Right lobe of liver (tissue), 6 donors: Measurements from ENCODE around the gene ROCK2. TPM values are rescaled to one million over a fixed set of nuclear protein-coding genes. Genes with fewer than 3 reads are reported as not detected.

Experiments used
- ATAC-seq, 4 donors: fragments of 200-7000 bp; cut with Tn5 transposase; one replicate each; pipeline ENCODE4 v1.9.1; 2020; ENCODE audit warnings: mild to moderate bottlenecking in 4 of 4, moderate library complexity in 4 of 4
- DNase-seq, 3 donors: peaks; one replicate each; pipeline ENCODE4 v3.0.0-alpha.2; 2020
- H3K27ac ChIP-seq, 3 donors: fragments of 200-600 bp; one replicate each; pipeline ENCODE4 v1.8.0; 2022
- H3K27me3 ChIP-seq, 2 donors: fragments of 200-600 bp; one replicate each; pipeline ENCODE4 v1.8.0; 2022
- H3K36me3 ChIP-seq, 4 donors: fragments of 200-600 bp; sonication (generic) in 1 of 4; one replicate each; pipeline versions ENCODE4 v1.5.1 to v1.8.0; 2017 to 2022; ENCODE audit warnings: control low read depth in 1 of 4
- H3K4me1 ChIP-seq, 4 donors: fragments of 200-600 bp; sonication (generic) in 1 of 4; one replicate each; pipeline versions ENCODE4 v1.5.1 to v1.8.0; 2017 to 2022; ENCODE audit warnings: control low read depth in 1 of 4
- H3K4me3 ChIP-seq, 3 donors: fragments of 200-600 bp; one replicate each; pipeline ENCODE4 v1.8.0; 2022
- H3K9me3 ChIP-seq, 4 donors: fragments of 200-600 bp; sonication (generic) in 1 of 4; one replicate each; pipeline versions ENCODE4 v1.5.1 to v1.8.0; 2017 to 2022; ENCODE audit warnings: control low read depth in 1 of 4
- POLR2A ChIP-seq: fragments of 450-650 bp; IDR thresholded peaks from one replicate; pipeline ENCODE4 v1.6.1; 2017; ENCODE audit warnings: antibody characterized with exemption, mild to moderate bottlenecking
- WGBS: methylation state at CpG from one replicate; pipeline ENCODE4 v1.1.6; 2018; ENCODE audit warnings: low coverage, low lambda C conversion rate; ENCODE audit not compliant: insufficient coverage; ENCODE audit errors: missing lambda C conversion rate; 5-methylcytosine and 5-hydroxymethylcytosine counted together
- intact Hi-C, 2 donors: fragments of 100-400 bp; cut with DNase I; formaldehyde crosslinking; loops; one replicate each; pipeline versions ENCODE4 v1.11.2 to v1.14.1; 2022
- total RNA-seq, 6 experiments: library from RNA; depleted of rRNA in 2 of 6; stranded (reverse); fragments of >200 nt in 2 of 6; fragmentation: NEBNext Ultra II Directional in 3 of 6; extraction: Animal tissue kit (Norgen Biotek cat#: 25700) in 3 of 6; gene quantifications; one replicate each; pipeline versions ENCODE4 v1.1.0 to v1.2.4, GENCODE V29; 2016 to 2023
- TF ChIP-seq, protein P1 (sequence below), 4 donors: fragments of 200-600 bp in 3 of 4; fragments of 450-650 bp in 1 of 4; IDR thresholded peaks; one replicate each; pipeline versions ENCODE4 v1.5.1 to v1.8.0; 2016 to 2022; ENCODE audit warnings: antibody characterized with exemption in 4 of 4, mild to moderate bottlenecking in 2 of 4
- donor health status: DM: no; HTN: yes; CAD: no.
- donor health status: DM: no; HTN: no; CAD: no.
- donor health status: DM: no; HTN: no; CAD: no.
- donor health status: DM: no; HTN: yes; CAD: no.
- donor health status: DM: no; HTN: yes; CAD: no.

Gene ROCK2
- total RNA-seq, 6 experiments from 2014 or later = 11.6 to 23.9 (median 19.8) TPM

GRCh38 chr2:11228692-11229091 is 115.7 kb downstream of the ROCK2 start:
- Histone ChIP-seq H3K4me1 (no peaks in the 10 kb centered on the region), H3K27me3 (no peaks in the 10 kb centered on the region), H3K27ac (no peak overlapping the region), H3K36me3 (peaks cover 0 to under 1% (median 0%) of the 10 kb centered on the region in 4 donors), H3K4me3 (no peak overlapping the region), H3K9me3 (no peaks in the 10 kb centered on the region)
- 50% methylated on average over 1 of the region's 1 CpG for WGBS
- no peak for DNase-seq
- no peak for ATAC-seq
- TF ChIP-seq, protein P1, sequence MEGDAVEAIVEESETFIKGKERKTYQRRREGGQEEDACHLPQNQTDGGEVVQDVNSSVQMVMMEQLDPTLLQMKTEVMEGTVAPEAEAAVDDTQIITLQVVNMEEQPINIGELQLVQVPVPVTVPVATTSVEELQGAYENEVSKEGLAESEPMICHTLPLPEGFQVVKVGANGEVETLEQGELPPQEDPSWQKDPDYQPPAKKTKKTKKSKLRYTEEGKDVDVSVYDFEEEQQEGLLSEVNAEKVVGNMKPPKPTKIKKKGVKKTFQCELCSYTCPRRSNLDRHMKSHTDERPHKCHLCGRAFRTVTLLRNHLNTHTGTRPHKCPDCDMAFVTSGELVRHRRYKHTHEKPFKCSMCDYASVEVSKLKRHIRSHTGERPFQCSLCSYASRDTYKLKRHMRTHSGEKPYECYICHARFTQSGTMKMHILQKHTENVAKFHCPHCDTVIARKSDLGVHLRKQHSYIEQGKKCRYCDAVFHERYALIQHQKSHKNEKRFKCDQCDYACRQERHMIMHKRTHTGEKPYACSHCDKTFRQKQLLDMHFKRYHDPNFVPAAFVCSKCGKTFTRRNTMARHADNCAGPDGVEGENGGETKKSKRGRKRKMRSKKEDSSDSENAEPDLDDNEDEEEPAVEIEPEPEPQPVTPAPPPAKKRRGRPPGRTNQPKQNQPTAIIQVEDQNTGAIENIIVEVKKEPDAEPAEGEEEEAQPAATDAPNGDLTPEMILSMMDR (IDR thresholded peaks at IDR 0.05) = no peak
- no peak for TF ChIP-seq POLR2A
- intact Hi-C loops = no loop called here

- no peak overlapping the region for H3K27ac ChIP-seq
- TF ChIP-seq POLR2A = no peak
- TF ChIP-seq, protein P1 (IDR thresholded peaks at IDR 0.05) = no peak
- intact Hi-C loops = no loop called here
- H3K4me3 ChIP-seq = no peak overlapping the region
- no peaks in the 10 kb centered on the region for H3K9me3 ChIP-seq
- DNase-seq (no peak), ATAC-seq (no peak)
- H3K4me1 ChIP-seq = no peaks in the 10 kb centered on the region
- peaks cover 0 to 6% (median 0%) of the 10 kb centered on the region in 4 donors for H3K36me3 ChIP-seq
- H3K27me3 ChIP-seq = no peaks in the 10 kb centered on the region
Observed at GRCh38 chr2:11227595-11227994, 116.8 kb downstream of the ROCK2 start.

- H3K27ac ChIP-seq = no peak overlapping the region
- no peaks in the 10 kb centered on the region for H3K9me3 ChIP-seq
- no peaks in the 10 kb centered on the region for H3K27me3 ChIP-seq
- intact Hi-C loops = no loop called here
- no peak for TF ChIP-seq POLR2A
- TF ChIP-seq, protein P1 (IDR thresholded peaks at IDR 0.05) = no peak
- H3K4me3 ChIP-seq = no peak overlapping the region
- DNase-seq = no peak
- no peaks in the 10 kb centered on the region for H3K4me1 ChIP-seq
- H3K36me3 ChIP-seq = peaks cover 0 to 17% (median 0%) of the 10 kb centered on the region in 4 donors
- peak in 1 of 4 donors; percentile 14 for ATAC-seq
Observed at GRCh38 chr2:11224887-11225286, 119.5 kb downstream of the ROCK2 start.

- H3K4me1 ChIP-seq = no peaks in the 10 kb centered on the region
- H3K9me3 ChIP-seq = no peaks in the 10 kb centered on the region
- intact Hi-C loops = no loop called here
- no peaks in the 10 kb centered on the region for H3K27me3 ChIP-seq
- H3K27ac ChIP-seq = no peak overlapping the region
- no peak overlapping the region for H3K4me3 ChIP-seq
- TF ChIP-seq, protein P1 (IDR thresholded peaks at IDR 0.05) = no peak
- TF ChIP-seq POLR2A = no peak
- WGBS = 91% methylated on average over 5 of the region's 5 CpGs
- no peak for ATAC-seq
- H3K36me3 ChIP-seq = peaks cover 0 to 17% (median 0%) of the 10 kb centered on the region in 4 donors
- DNase-seq = no peak
Observed at GRCh38 chr2:11222845-11223244, 121.6 kb downstream of the ROCK2 start.

GRCh38 chr2:11220445-11220844 is 124.0 kb downstream of the ROCK2 start:
- H3K27ac ChIP-seq = no peak overlapping the region
- H3K4me1 ChIP-seq = no peaks in the 10 kb centered on the region
- no peaks in the 10 kb centered on the region for H3K9me3 ChIP-seq
- intact Hi-C loops = no loop called here
- no peak for DNase-seq
- ATAC-seq = no peak
- H3K4me3 ChIP-seq = no peak overlapping the region
- TF ChIP-seq, protein P1 (IDR thresholded peaks at IDR 0.05) = no peak
- TF ChIP-seq POLR2A = no peak
- WGBS = 88% methylated on average over 2 of the region's 2 CpGs
- H3K27me3 ChIP-seq = no peaks in the 10 kb centered on the region
- peaks cover 0 to 25% (median 0%) of the 10 kb centered on the region in 4 donors for H3K36me3 ChIP-seq
